ENCODE data around the gene SEPTIN6. TPM values are rescaled to one million over a fixed set of nuclear protein-coding genes. Genes with fewer than 3 reads are reported as not detected.

The SEPTIN6 gene
- total and polyA plus RNA-seq, 2 of the 4 experiments (the other 2 are of a cell fraction), result 16.2 to 19.0 TPM

GRCh38 chrX:119694601-119695534 is 1.9 kb upstream of the SEPTIN6 start:
- Histone ChIP-seq H2AK9ac (replicated peaks; ENCODE audit: low read depth, low read length, poor library complexity) (no peak overlapping the region), H3K9me1 (ENCODE audit: insufficient read depth, low read length) (peaks cover 6% of the 10 kb centered on the region; the same call in 1 of the 2 replicates), H3K14ac (replicated peaks; ENCODE audit: low read depth, low read length) (no peak overlapping the region), H3K27ac (ENCODE audit: insufficient read depth, low read length) (no peak overlapping the region), H2AK5ac (ENCODE audit: low read depth, low read length) (no peak overlapping the region), H3K56ac (ENCODE audit: extremely low read depth, insufficient read depth, low read length) (no peak overlapping the region), H3K4ac (ENCODE audit: low read depth, low read length) (no peak overlapping the region), H4K8ac (ENCODE audit: low read depth in 2 of 2, low read length in 2 of 2) (no peak overlapping the region), H2BK120ac (ENCODE audit: low read depth, low read length) (no peak overlapping the region), H3K4me2 (ENCODE audit: low read depth, low read length) (no peak overlapping the region), H2BK20ac (ENCODE audit: low read depth, low read length) (no peak overlapping the region), H3K27me3 (ENCODE audit: control insufficient read depth, insufficient read depth, low read length) (no peaks in the 10 kb centered on the region), H3K4me3 (ENCODE audit: insufficient read depth, low read depth, low read length) (no peak overlapping the region), H4K20me1 (ENCODE audit: insufficient read depth, low read length) (0 out of 2 replicates have a peak, but pooled peaks cover 3% of the 10 kb centered on the region), H2AFZ (replicated peaks; ENCODE audit: low read length, poor library complexity) (no peak overlapping the region), H3K36me3 (ENCODE audit: control insufficient read depth, insufficient read depth, low read length) (no peaks in the 10 kb centered on the region), H2BK5ac (ENCODE audit: low read depth, low read length, poor library complexity, severe bottlenecking) (no peak overlapping the region), H4K91ac (ENCODE audit: insufficient read depth, low read depth, low read length) (no peak overlapping the region), H2BK15ac (ENCODE audit: low read depth, low read length) (no peak overlapping the region), H3K9ac (ENCODE audit: low read depth, low read length) (no peak overlapping the region), H3K79me1 (ENCODE audit: low read depth in 1 of 2, low read length in 2 of 2) (peaks cover 0 to 10% of the 10 kb centered on the region in 2 experiments; a peak in 2 of 4 replicates), H3K18ac (ENCODE audit: low read depth, low read length) (no peak overlapping the region), H3K9me3 (ENCODE audit: control insufficient read depth, insufficient read depth, low read length) (no peaks in the 10 kb centered on the region), H3K4me1 (ENCODE audit: control insufficient read depth, insufficient read depth, low read length) (peaks cover 3% of the 10 kb centered on the region; the same call in 1 of the 2 replicates), H3K23ac (ENCODE audit: low read depth, low read length) (no peak overlapping the region), H4K5ac (ENCODE audit: low read depth, low read length) (no peak overlapping the region)
- WGBS, 2 experiments (ENCODE audit: extremely low coverage in 2 of 2, insufficient read length in 1 of 2), result 70% methylated on average over 12 of the region's 39 CpGs; no CpG with 5 or more reads in 1 of the 2 experiments
- ChIA-PET CTCF (no interaction called here), POLR2A (ENCODE audit: unreplicated experiment) (no interaction called here)
- dilution Hi-C loops (cut with HindIII; ENCODE audit: low sequenced_read_pairs, unreplicated experiment), result no loop called here
- no peak for TF ChIP-seq MXI1 (IDR thresholded peaks at IDR 0.05; ENCODE audit: borderline replicate concordance, low read depth, low read length)
- no peak for ATAC-seq (ENCODE audit: low read depth)
- no TSS peak for BruUV-seq (replicated peaks)
- intact Hi-C loops (cut with micrococcal nuclease), result loop anchor here (5.0 to 10.0 kb wide), 2 partner anchors 60 to 82 kb away; partner anchors contain the start of gene SOWAHD
- in situ Hi-C loops (cut with MboI; ENCODE audit: low sequenced_read_pairs), result no loop called here
- DNase-seq, result no peak

Measured in IMR-90 (cell line).